GM23338 (cell line): ENCODE results near the gene FAM131A.

Experiments
- CREB1 ChIP-seq: fragments of 250-450 bp; sonication (Bioruptor Pico); IDR thresholded peaks from 2 replicates; pipeline ENCODE4 v1.5.0; 2020; ENCODE audit warnings: low read depth, mild to moderate bottlenecking, moderate library complexity
- CTCF ChIP-seq, 2 experiments: fragments of 200-600 bp in 1 of 2; sonication (generic) in 1 of 2; conservative IDR thresholded peaks; 2 replicates each; pipeline versions ENCODE4 v1.5.1 to v1.6.1; 2016 to 2017; ENCODE audit warnings: antibody characterized with exemption in 2 of 2, low read depth in 2 of 2, mild to moderate bottlenecking in 2 of 2, moderate library complexity in 1 of 2
- EZH2 ChIP-seq: fragments of 200-600 bp; sonication (generic); IDR thresholded peaks from one replicate; pipeline ENCODE4 v1.8.0; 2017; ENCODE audit warnings: antibody characterized with exemption, mild to moderate bottlenecking, low read depth; ENCODE audit not compliant: unreplicated experiment
- EZH2phosphoT487 ChIP-seq: fragments of 200-600 bp; sonication (generic); IDR thresholded peaks from one replicate; pipeline ENCODE4 v1.8.1; 2018; ENCODE audit warnings: antibody characterized with exemption; ENCODE audit not compliant: unreplicated experiment
- JUNB ChIP-seq: IDR thresholded peaks from one replicate; pipeline ENCODE4 v1.6.1; 2016; ENCODE audit warnings: antibody characterized with exemption; ENCODE audit not compliant: unreplicated experiment
- POLR2AphosphoS5 ChIP-seq: IDR thresholded peaks from 2 replicates; pipeline ENCODE4 v1.6.1; 2016; ENCODE audit warnings: antibody characterized with exemption, low read depth
- STAT1 ChIP-seq: IDR thresholded peaks from one replicate; pipeline ENCODE4 v1.6.1; 2016; ENCODE audit warnings: antibody characterized with exemption; ENCODE audit not compliant: unreplicated experiment
- ZNF331 ChIP-seq: fragments of 250-450 bp; sonication (Bioruptor Pico); IDR thresholded peaks from 2 replicates; pipeline ENCODE4 v1.5.0; 2020; ENCODE audit warnings: low read depth, mild to moderate bottlenecking, moderate library complexity
- ZNF462 ChIP-seq: fragments of 250-450 bp; sonication (Bioruptor Pico); IDR thresholded peaks from 2 replicates; pipeline ENCODE4 v1.5.0; 2020; ENCODE audit warnings: mild to moderate bottlenecking, moderate library complexity
- TF ChIP-seq, protein P1 (sequence below): IDR thresholded peaks from one replicate; pipeline ENCODE4 v1.6.1; 2018; ENCODE audit warnings: antibody characterized with exemption; ENCODE audit not compliant: unreplicated experiment
- TF ChIP-seq, protein P2 (sequence below): IDR thresholded peaks from 2 replicates; pipeline ENCODE4 v1.6.1; 2016; ENCODE audit warnings: antibody characterized with exemption

GRCh38 chr3:184290331-184290730 lies 47.1 kb upstream of the FAM131A start:
- TF ChIP-seq CTCF (conservative IDR thresholded peaks at IDR 0.05; ENCODE audit: low read depth in 2 of 2) (peak; percentile 26 to 48), JUNB (no peak), EZH2 (no peak), CREB1 (CRISPR knock-in tag) (no peak), EZH2phosphoT487 (no peak), POLR2AphosphoS5 (no peak), STAT1 (no peak), ZNF462 (no peak), ZNF331 (CRISPR knock-in tag) (no peak)
- TF ChIP-seq, protein P1, sequence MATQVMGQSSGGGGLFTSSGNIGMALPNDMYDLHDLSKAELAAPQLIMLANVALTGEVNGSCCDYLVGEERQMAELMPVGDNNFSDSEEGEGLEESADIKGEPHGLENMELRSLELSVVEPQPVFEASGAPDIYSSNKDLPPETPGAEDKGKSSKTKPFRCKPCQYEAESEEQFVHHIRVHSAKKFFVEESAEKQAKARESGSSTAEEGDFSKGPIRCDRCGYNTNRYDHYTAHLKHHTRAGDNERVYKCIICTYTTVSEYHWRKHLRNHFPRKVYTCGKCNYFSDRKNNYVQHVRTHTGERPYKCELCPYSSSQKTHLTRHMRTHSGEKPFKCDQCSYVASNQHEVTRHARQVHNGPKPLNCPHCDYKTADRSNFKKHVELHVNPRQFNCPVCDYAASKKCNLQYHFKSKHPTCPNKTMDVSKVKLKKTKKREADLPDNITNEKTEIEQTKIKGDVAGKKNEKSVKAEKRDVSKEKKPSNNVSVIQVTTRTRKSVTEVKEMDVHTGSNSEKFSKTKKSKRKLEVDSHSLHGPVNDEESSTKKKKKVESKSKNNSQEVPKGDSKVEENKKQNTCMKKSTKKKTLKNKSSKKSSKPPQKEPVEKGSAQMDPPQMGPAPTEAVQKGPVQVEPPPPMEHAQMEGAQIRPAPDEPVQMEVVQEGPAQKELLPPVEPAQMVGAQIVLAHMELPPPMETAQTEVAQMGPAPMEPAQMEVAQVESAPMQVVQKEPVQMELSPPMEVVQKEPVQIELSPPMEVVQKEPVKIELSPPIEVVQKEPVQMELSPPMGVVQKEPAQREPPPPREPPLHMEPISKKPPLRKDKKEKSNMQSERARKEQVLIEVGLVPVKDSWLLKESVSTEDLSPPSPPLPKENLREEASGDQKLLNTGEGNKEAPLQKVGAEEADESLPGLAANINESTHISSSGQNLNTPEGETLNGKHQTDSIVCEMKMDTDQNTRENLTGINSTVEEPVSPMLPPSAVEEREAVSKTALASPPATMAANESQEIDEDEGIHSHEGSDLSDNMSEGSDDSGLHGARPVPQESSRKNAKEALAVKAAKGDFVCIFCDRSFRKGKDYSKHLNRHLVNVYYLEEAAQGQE = no peak
- TF ChIP-seq, protein P2, sequence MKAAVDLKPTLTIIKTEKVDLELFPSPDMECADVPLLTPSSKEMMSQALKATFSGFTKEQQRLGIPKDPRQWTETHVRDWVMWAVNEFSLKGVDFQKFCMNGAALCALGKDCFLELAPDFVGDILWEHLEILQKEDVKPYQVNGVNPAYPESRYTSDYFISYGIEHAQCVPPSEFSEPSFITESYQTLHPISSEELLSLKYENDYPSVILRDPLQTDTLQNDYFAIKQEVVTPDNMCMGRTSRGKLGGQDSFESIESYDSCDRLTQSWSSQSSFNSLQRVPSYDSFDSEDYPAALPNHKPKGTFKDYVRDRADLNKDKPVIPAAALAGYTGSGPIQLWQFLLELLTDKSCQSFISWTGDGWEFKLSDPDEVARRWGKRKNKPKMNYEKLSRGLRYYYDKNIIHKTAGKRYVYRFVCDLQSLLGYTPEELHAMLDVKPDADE = no peak
